Embryonic facial prominence (tissue), 1 donor: ENCODE data around the gene SKIC8.

Experiments
- DNase-seq: peaks from one replicate; pipeline ENCODE4 v3.0.0-alpha.2; 2016; ENCODE audit errors: extremely low spot score

The SKIC8 gene

GRCh38 chr15:78321786-78322185 lies 22.4 kb upstream of the SKIC8 start:
- DNase-seq, result no peak

GRCh38 chr15:78321041-78321570 lies 21.7 kb upstream of the SKIC8 start:
- no peak for DNase-seq

DNA sequence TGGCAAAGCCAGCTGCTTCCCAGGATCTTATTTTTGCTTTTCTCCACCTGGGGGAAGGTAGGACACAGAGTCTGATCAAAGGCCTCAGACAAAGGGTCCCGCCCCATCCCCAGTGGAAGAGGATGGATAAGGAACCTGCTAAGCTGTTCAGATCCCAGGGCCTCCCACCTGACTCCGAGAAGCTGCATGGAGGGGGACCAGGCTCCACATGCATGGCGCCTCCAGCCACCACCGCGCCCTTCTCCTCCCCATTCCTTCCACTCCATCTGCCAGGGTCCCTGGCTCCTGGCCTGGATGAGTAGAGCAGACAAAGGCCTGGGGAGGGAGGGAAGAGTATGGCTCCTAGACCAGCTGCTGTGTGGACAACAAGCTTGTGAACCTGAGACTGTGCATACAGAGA lies 20.8 kb upstream of the SKIC8 start:
- DNase-seq, result no peak

- DNase-seq, result no peak
Observed at GRCh38 chr15:78319588-78319987, 20.2 kb upstream of the SKIC8 start.

DNA sequence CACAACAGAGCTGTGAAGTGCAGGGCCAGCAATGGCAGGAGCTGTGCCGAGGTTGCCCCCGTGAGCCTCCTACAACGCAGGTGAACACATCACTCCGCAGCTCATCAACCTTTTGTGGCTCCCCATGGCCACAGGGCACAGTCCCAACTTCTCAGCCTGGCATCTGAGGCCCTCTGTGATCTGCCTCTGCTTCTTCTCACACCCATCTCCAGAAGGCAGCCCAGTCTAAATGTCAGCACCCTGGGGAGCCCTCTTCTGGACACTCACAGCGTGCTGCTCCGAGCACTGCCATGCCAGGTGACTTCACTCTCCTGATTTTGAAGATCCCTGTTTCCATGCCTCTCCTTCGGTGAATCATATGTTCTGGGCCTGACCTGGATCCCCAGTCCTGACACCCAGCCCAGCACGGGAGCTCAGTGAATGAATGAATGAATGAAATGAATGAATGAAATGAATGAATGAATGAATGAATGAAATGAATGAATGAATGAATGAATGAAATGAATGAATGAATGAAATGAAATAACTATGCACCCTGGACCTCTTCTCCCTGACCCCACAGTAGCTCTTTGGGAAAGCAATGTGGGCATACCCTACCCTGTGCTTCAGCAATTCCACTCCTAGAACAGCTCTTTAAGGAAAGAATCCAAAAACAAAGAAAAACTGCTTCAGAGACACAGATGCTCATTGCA lies 17.9 kb upstream of the SKIC8 start:
- no peak for DNase-seq

- DNase-seq, result peak; percentile 53
Observed at GRCh38 chr15:78316283-78317083, 17.1 kb upstream of the SKIC8 start.

- no peak for DNase-seq
Observed at GRCh38 chr15:78315686-78316282, 16.4 kb upstream of the SKIC8 start.

DNA sequence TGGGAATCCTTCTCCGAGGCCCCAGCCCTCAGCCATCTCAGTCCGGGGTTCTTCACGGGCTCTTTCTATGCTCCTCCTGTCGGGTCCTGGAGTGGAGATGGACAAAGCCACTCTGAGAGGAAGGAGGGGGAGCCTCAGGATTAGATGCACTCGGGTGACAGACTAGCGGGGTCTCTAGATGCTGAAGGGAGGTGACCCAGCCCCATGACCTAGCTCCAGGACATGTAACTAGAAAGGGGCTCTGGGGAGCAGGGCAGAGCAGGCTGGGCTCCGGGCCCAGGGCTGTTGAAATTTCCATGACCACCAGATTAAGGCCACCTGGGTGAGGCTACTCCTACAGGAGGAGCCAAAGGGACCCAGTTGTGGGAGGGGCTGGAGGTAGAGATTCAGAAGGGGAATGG lies 14.8 kb upstream of the SKIC8 start:
- no peak for DNase-seq

GRCh38 chr15:78313383-78313782 lies 14.0 kb upstream of the SKIC8 start:
- DNase-seq, result no peak

DNA sequence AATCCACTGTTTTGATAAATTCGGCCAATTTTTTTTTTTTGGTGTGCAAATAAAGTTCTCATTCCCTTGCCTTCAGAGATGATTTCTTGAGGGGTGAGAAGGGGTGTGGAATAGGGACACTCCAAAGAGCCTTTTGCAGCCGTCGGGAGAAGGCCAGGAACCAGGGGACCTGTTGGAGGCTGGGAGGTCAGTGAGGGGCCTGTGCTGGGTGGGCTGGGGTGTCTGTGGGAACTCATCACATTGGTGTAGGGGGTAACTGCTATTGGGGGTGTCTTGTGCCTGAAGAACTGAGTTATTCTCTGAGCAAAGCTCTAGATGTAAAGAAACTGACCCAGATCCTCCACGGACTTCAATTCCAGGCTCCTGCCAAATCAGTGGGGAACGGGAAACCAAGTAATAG lies 13.5 kb upstream of the SKIC8 start:
- DNase-seq, result no peak

DNA sequence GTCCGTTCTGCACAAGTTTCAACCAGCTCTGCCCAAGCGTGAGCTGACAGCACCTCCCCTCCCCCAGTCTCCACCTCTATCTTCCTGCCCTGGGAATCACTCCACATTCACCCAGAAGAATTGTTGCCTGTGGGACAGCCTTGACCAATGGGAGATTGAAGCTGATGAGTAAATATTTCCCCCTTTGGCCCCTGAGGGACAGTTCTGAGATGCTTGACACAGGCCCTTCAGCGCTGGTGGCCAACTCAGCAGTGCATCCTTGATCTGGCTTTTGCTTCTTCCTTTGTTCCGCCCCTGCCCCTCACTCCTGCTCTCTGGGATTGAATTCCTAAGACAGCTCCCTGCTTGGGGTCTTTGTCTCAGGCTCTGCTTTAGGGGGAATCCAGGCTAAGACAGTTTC lies 13.1 kb upstream of the SKIC8 start:
- no peak for DNase-seq

DNA sequence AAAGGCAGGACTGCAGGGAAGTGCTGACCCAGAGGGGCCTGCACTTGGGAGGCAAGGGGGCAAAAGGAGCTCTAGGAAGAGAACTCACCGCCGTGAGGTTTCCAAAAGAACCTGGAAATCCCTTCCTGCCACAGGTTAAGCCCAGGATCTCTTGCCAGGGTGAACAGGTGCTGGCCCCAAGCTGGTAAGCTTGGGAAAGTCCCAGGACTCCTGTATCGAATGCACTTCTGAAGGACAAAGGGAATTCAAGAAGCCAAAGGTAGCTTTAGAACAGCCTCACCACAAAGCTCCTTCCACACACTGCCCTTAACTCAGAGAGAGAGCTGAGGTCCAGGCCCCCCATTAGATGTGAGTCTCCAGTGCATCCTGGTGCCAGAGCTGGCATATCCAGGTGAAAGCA lies 11.9 kb upstream of the SKIC8 start:
- DNase-seq, result no peak

DNA sequence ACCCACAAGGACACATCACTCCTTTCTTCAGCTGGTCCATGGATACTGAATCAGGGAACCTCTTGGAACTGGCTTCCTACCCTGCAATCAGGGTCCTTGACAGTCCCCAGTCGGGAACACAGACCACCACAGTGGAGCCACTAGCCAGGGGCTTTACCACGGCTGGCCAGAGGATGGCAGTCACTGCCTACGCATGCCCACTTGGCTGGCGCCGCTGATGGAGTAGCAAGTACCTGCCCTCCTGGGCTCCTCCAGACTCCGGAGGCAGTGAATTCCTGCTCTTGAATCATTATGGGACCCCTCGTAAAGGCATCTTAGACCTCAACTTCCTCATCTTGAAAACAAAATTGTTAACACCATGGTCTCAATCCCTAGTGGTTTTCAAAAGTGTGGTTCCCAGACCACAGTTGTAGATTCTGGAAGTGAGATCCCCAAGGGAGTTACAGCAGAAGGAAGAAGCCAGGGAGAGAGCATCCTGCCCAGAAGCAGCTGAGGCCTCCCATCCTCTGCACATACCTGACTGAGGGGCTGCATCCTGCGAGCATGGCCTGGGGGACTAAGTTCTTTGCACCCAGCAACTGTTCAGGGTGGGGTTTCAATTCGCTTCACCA lies 9.1 kb upstream of the SKIC8 start:
- DNase-seq, result peak; percentile 69

DNA sequence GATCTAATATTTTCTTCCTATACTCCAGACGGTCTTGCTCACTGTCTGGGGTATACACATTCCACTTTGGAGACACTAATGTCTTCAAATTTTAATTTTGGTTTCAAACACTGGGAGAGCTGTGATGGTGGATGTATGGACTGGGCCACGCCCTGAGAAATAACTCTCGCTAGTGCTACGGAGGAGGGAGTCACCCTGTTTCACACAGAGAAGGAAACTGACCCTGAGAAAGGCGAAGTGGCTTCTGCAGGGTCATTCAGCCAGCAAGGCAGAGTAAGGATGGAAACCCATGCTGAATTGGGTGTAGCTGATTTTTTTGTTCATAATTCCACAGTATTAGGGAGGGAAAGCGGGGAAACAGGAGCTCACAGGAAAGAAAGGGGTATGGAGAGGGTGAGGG lies 8.6 kb upstream of the SKIC8 start:
- no peak for DNase-seq

- DNase-seq, result no peak
Observed at GRCh38 chr15:78306176-78306774, 6.9 kb upstream of the SKIC8 start.

GRCh38 chr15:78304216-78305066 lies 5.0 kb upstream of the SKIC8 start:
- DNase-seq, result no peak

DNA sequence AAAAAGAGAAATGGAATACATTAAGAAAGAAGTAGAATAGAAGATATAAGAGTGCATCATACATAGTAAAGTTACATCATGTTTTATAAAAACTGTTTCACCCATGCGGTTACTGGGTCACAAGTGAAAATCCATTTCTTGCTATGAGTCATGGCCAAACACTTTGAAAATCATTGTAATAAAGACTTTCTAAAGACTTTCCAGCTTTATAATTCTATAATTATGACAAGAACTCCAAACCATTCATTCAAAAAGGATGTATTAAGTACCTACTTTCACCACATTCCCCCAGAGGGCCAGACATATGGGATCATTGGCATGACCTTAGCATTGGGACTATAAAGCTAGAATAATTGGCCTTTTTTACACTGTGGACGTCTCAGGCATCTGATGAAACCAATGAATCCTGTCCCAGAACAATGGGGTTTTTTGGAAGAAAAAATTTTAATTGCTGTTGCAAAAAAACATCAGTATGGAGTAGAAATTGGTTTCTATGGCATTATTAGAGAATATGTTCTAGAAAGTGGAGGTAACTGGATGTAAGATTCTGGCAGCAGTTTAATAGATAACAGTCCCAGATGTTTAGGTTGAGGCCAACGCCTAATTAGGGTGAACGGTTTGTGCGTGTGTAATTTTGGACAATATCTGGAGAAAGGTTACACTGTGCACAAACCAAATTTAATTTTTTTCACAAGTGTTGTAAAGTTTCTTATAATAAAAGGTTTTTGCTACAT lies 3.3 kb upstream of the SKIC8 start:
- DNase-seq, result no peak

GRCh38 chr15:78301828-78302227 lies 2.4 kb upstream of the SKIC8 start:
- no peak for DNase-seq

DNA sequence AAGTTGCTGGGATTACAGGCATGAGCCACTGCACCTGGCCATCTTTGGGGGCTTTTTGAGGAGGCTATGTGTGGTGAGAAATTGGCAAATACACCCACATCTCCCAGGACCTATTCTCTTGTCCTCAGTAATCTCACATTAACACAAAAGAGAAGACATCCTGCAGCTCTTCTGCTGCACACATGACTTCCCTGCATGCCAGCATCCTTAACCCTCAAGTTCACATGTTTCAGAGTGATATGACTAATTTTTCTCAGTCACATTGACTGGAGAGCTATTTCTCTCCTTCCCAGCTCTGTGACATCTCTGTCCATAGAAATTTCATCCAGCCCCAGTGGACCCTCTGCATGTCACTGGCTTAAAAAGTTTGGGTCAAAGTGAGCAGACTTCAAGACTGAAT lies 1.9 kb upstream of the SKIC8 start:
- no peak for DNase-seq

- DNase-seq, result no peak
Observed at GRCh38 chr15:78292219-78292618, 7.2 kb downstream of the SKIC8 start.
